OCI-LY3 (cell line): ENCODE measurements around the gene CALHM4.

Experiments used
- H2AFZ ChIP-seq: fragments of 200-600, 300-600 bp; shearing (Covaris generic); 2 replicates; pipeline ENCODE4 v1.6.0; 2014; ENCODE audit warnings: antibody characterized with exemption, low read depth, low read length
- H3K27ac ChIP-seq: fragments of 200-600, 300-600 bp; sonication (generic); 2 replicates; pipeline ENCODE4 v1.5.1; 2014; ENCODE audit warnings: mild to moderate bottlenecking, low read length, moderate library complexity, mixed read lengths
- H3K27me3 ChIP-seq: fragments of 200-600, 300-600 bp; sonication (generic); 2 replicates; pipeline ENCODE4 v1.6.1; 2014; ENCODE audit warnings: low read depth, low read length, mixed read lengths
- H3K36me3 ChIP-seq: fragments of 200-600, 300-600 bp; sonication (generic); replicated peaks from 2 replicates; pipeline ENCODE3; 2014; ENCODE audit warnings: low read depth, low read length, mixed read lengths
- H3K4me1 ChIP-seq: fragments of 300-600, 200-600 bp; sonication (generic); 2 replicates; pipeline ENCODE4 v1.6.1; 2014; ENCODE audit warnings: low read length, mixed read lengths
- H3K4me2 ChIP-seq: fragments of 200-600, 300-600 bp; sonication (generic); 2 replicates; pipeline ENCODE4 v1.6.1; 2014; ENCODE audit warnings: low read length, mixed read lengths
- H3K4me3 ChIP-seq: fragments of 300-600, 200-600 bp; sonication (generic); 2 replicates; pipeline ENCODE4 v1.5.1; 2014; ENCODE audit warnings: antibody characterized with exemption, mild to moderate bottlenecking, low read length, moderate library complexity
- H3K79me2 ChIP-seq: fragments of 300-600, 200-600 bp; shearing (Covaris generic); 2 replicates; pipeline ENCODE4 v1.6.1; 2014; ENCODE audit warnings: mild to moderate bottlenecking, low read length, mixed read lengths
- H3K9ac ChIP-seq: fragments of 300-600, 200-600 bp; shearing (Covaris generic); 2 replicates; pipeline ENCODE4 v1.6.0; 2014; ENCODE audit warnings: mild to moderate bottlenecking, low read length, moderate library complexity
- H3K9me3 ChIP-seq: fragments of 200-600, 300-600 bp; shearing (Covaris generic); 2 replicates; pipeline ENCODE4 v1.6.1; 2014; ENCODE audit warnings: low read length, mixed read lengths; ENCODE audit not compliant: insufficient read depth
- H4K20me1 ChIP-seq: fragments of 200-600, 300-600 bp; sonication (generic); 2 replicates; pipeline ENCODE4 v1.6.1; 2016; ENCODE audit warnings: low read length, mixed read lengths; ENCODE audit not compliant: insufficient read depth
- EZH2phosphoT487 ChIP-seq: fragments of 200-600 bp; shearing (Covaris generic); IDR thresholded peaks from 2 replicates; pipeline ENCODE4 v1.6.1; 2018; ENCODE audit warnings: antibody characterized with exemption, mixed run types, low read depth
- TF ChIP-seq, protein P1 (sequence below): fragments of 200-600, 300-600 bp; sonication (generic); IDR thresholded peaks from 2 replicates; pipeline ENCODE4 v1.5.1; 2014; ENCODE audit warnings: antibody characterized with exemption, low read length, low read depth

CALHM4 gene

DNA sequence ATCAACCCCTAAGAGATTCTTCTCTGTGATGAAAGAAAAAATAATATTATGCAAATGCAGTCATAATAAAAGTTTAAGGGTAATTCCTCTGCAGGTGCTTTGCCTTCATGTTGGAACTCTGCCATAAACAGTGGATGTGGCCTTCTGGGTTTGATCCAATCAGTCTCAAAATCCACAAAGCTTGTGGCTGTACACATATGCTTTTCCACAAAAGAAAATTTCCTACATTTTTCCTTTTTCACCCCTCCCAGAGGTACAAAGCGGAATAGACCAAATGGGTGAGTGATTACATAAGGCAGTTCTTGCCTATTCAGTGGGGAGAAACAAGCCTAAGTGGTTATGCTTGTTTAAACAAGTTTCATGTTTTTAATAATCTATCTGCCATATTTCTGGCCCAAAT is 25.4 kb upstream of the CALHM4 start:
- TF ChIP-seq, protein P1, sequence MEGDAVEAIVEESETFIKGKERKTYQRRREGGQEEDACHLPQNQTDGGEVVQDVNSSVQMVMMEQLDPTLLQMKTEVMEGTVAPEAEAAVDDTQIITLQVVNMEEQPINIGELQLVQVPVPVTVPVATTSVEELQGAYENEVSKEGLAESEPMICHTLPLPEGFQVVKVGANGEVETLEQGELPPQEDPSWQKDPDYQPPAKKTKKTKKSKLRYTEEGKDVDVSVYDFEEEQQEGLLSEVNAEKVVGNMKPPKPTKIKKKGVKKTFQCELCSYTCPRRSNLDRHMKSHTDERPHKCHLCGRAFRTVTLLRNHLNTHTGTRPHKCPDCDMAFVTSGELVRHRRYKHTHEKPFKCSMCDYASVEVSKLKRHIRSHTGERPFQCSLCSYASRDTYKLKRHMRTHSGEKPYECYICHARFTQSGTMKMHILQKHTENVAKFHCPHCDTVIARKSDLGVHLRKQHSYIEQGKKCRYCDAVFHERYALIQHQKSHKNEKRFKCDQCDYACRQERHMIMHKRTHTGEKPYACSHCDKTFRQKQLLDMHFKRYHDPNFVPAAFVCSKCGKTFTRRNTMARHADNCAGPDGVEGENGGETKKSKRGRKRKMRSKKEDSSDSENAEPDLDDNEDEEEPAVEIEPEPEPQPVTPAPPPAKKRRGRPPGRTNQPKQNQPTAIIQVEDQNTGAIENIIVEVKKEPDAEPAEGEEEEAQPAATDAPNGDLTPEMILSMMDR, result no peak
- no peak for TF ChIP-seq EZH2phosphoT487
- Histone ChIP-seq H4K20me1 (no peaks in the 10 kb centered on the region), H3K27ac (no peak overlapping the region), H3K4me2 (peak overlapping the region; percentile 37), H3K9ac (no peak overlapping the region), H3K79me2 (no peaks in the 10 kb centered on the region), H3K4me1 (peaks cover 41% of the 10 kb centered on the region), H3K36me3 (no peaks in the 10 kb centered on the region), H3K27me3 (no peaks in the 10 kb centered on the region), H3K9me3 (no peaks in the 10 kb centered on the region), H2AFZ (no peak overlapping the region), H3K4me3 (no peak overlapping the region)

DNA sequence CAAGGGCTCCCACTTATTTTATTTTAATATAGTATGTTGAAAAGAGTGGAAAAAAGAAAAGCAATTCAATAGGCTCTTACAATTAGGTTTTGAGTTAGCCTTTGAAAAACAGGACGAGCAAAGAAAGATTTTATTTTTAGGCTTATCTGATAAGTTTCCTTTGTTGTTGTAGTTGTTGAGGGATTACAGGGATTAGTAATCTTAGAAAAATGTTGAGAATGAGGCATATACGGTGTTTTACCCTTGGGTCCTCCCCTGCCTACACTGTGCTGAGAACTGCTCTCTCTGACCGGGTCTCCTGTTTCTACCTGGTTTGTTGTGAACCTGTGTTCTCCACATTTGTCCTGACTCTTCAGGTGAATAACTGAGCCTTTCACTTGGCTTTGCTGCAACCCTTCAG is 24.8 kb upstream of the CALHM4 start:
- Histone ChIP-seq H3K9ac (no peak overlapping the region), H3K9me3 (no peaks in the 10 kb centered on the region), H3K4me2 (peak overlapping the region; percentile 32), H3K79me2 (no peaks in the 10 kb centered on the region), H2AFZ (no peak overlapping the region), H3K36me3 (no peaks in the 10 kb centered on the region), H3K27ac (no peak overlapping the region), H3K4me1 (peaks cover 41% of the 10 kb centered on the region), H4K20me1 (no peaks in the 10 kb centered on the region), H3K4me3 (no peak overlapping the region), H3K27me3 (no peaks in the 10 kb centered on the region)
- TF ChIP-seq EZH2phosphoT487, result no peak
- TF ChIP-seq, protein P1, result no peak

DNA sequence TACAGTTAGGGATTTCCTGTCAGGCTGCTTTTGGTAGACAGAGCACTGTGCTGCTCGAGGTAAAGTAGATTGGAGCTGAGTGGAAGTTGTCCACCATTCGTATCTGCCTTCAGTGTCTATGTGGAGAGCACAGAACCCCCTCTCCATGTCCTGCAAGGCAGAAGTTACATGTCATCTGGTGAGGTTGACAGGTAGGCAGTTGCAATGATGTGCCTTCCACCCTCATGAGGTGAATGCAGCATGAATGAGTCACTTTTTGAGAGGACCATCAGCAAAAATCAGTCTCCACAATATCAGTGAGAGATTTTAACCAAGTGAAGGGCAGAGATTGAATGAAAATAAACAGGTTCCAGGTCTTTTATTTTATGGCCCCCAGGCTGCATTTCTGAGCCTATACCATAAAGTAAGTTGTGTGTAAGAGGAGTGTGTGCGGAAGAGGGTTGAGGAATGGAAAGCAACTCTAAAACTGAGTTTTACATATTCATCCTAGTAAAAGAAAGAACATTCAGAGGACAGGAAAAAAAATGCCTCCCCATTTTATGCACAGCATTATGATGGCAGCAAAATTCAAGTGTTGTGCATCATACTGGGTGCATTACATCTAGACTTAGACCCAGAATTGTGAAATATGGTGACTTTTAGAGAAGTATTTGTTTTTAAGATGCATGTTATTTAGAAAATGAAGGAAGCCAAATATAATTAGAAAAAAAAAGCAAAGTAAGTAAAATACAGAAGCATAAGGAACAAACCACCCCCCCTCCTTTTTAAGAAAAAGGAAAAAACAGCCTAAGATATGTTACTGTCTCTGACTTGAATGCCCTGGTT is 23.9 kb upstream of the CALHM4 start:
- H4K20me1 ChIP-seq, result no peaks in the 10 kb centered on the region

DNA sequence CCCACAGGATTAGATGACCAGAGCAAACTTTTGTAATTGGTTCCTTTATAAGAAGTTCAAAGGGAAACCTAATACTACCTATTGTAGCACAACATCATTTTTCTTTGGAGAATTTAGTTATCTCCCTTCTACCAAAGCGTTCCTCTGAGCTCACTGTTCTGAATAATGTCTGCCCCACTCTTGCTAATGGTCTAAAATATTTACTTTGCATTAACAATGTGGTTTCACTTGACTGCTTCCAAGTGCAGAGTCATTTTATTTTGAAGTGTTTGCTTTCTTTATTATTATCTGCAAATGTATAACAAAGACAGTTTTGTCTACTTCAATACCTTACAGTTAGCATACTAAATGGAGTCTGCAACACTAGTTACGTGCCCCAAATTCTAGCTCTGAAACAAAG is 23.1 kb upstream of the CALHM4 start:
- 0 out of 2 replicates have a peak overlapping the region, but pooled peaks have one; percentile 4 for H3K4me2 ChIP-seq
- no peaks in the 10 kb centered on the region for H3K36me3 ChIP-seq
- no peaks in the 10 kb centered on the region for H3K9me3 ChIP-seq
- H4K20me1 ChIP-seq, result no peaks in the 10 kb centered on the region
- H2AFZ ChIP-seq, result no peak overlapping the region
- H3K27ac ChIP-seq, result no peak overlapping the region
- H3K79me2 ChIP-seq, result no peaks in the 10 kb centered on the region
- H3K4me1 ChIP-seq, result peaks cover 41% of the 10 kb centered on the region
- H3K9ac ChIP-seq, result no peak overlapping the region
- TF ChIP-seq EZH2phosphoT487, result no peak
- TF ChIP-seq, protein P1, result no peak
- H3K4me3 ChIP-seq, result no peak overlapping the region
- H3K27me3 ChIP-seq, result no peaks in the 10 kb centered on the region

More for the DNA sequence above, 23.9 kb upstream of the CALHM4 start:
- Histone ChIP-seq H3K4me2 (no peak overlapping the region), H2AFZ (no peak overlapping the region), H3K27me3 (no peaks in the 10 kb centered on the region), H3K9ac (no peak overlapping the region), H3K9me3 (no peaks in the 10 kb centered on the region), H3K79me2 (no peaks in the 10 kb centered on the region), H3K36me3 (no peaks in the 10 kb centered on the region), H3K4me1 (peaks cover 41% of the 10 kb centered on the region), H3K4me3 (no peak overlapping the region), H3K27ac (no peak overlapping the region)
- TF ChIP-seq EZH2phosphoT487, result no peak
- TF ChIP-seq, protein P1, result no peak
